ENCODE data around the gene SLC27A5.

DNA sequence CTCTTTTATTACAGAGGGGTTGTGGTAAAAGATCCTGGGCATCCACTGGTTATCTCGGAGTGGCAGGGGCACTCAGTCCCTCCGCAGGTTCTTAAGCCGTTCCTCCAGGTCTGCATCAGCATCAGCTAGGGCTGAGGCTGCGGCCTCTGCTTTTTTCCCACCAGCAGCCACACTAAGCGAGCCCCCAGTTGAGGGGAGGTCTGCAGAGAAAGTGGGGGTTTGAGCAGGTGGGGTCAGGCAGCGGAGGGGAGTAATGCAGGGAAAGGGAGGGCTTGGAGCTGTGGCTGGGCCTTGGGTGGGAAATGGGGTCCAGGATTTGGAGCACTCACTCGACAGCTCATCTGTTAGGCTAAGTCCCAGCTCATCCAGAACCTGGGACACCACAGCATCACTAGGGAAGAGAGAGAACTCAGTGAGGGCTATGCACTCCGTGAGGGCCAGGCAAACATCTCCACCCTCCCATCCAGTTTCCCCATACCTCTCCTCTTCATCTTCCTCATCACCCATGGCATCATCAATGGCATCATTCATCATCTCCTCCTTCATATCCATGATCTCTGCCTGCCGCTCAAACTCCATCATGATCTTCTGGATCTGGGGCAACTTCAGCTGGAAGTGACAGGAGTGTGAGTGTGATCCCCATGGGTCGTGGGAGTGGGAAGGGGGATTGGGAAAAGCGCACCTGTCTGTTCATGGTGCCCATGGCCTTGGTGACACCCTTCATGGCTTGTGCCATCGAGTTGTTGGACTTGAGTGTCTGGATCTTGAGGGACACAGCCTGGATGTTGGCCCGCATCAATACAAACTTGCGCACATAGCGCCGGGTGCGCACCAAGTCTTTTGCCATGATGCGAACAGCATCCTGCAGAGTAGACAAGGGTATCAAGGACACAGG, 40.0 kb upstream of the SLC27A5 start:
- TF ChIP-seq POLR2A (IDR thresholded peaks at IDR 0.05), result no peak
- TF ChIP-seq, protein P1, sequence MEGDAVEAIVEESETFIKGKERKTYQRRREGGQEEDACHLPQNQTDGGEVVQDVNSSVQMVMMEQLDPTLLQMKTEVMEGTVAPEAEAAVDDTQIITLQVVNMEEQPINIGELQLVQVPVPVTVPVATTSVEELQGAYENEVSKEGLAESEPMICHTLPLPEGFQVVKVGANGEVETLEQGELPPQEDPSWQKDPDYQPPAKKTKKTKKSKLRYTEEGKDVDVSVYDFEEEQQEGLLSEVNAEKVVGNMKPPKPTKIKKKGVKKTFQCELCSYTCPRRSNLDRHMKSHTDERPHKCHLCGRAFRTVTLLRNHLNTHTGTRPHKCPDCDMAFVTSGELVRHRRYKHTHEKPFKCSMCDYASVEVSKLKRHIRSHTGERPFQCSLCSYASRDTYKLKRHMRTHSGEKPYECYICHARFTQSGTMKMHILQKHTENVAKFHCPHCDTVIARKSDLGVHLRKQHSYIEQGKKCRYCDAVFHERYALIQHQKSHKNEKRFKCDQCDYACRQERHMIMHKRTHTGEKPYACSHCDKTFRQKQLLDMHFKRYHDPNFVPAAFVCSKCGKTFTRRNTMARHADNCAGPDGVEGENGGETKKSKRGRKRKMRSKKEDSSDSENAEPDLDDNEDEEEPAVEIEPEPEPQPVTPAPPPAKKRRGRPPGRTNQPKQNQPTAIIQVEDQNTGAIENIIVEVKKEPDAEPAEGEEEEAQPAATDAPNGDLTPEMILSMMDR (IDR thresholded peaks at IDR 0.05), result no peak
